Measurements from ENCODE around the gene SELENOW.
"Not testable (repeated sequence)": the region's sequence is repeated elsewhere in the genome, so short reads cannot be mapped to it uniquely, and the experiment has no call there.

The SELENOW gene

DNA sequence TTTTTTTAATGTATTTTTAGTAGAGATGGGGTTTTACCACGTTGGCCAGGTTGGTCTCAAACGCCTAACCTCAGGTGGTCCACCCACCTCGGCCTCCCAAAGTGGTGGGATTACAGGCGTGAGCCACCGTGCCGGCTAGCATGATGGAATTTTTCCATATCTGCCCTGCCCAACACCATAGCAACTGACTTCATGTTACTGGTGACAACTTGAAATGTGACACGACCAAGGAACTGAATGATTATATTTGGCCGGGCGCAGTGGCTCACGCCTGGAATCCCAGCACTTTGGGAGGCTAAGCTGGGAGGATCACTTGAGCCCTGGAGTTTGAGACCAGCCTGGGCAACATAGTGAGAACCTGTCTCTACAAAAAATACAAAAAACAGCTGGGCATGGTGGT is 8.8 kb downstream of the SELENOW start:
- DNase-seq: not testable (repeated sequence)

DNA sequence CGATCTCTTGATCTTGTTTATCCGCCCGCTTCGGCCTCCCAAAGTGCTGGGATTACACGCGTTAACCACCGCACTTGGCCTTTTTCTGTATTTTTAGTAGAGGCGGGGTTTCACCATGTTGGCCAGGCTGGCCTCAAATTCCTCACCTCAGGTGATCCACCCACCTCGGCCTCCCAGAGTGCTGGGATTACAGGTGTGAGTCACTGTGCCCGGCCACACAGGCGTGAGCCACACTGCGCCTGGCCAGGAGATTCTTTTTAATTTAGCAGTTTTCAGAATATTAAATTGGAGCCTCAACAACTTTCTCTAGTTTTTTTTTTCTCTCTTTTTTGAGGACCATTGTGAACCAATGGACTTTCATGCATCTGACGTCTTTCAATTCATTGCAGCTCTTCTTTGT is 11.3 kb downstream of the SELENOW start:
- DNase-seq: not testable (repeated sequence)

DNA sequence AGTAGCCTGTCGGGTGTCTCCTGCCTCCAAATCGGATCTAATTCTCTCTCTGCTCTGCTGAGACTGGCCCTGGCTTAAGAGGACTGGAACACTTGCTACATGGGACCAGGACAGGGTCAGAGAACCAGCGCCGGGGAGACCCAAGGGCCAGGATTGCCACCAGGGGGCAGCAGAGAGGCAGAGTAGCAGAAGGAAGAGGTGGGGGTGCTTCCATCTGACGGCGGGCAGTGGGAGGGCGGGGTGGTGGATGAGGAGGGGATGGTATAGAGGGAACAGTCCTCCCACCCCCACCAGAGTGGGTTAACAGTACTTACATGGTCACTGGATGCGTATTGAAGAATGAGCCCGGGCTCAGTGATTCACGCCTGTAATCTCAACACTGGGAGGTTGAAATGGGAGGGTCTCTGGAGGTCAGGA is 11.9 kb downstream of the SELENOW start:
- DNase-seq: no peak

DNA sequence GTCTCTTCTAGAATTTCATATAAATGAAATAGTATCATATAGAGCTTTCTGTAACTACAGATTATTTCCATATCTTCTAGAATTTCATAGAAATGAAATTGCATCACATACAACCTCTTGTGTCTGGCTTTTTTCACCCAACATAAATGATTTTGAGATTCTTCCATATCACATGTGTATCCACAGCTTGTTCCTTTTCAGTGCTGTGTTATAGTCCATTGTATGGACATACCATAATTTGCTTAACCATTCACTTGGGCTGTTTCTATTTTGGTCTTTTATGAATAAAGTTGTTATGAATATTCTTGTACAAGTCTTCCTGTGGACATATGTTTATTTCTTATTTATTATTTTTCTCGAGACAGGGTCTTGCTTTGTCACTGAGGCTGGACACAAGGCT is 14.1 kb downstream of the SELENOW start:
- DNase-seq: no peak

DNA sequence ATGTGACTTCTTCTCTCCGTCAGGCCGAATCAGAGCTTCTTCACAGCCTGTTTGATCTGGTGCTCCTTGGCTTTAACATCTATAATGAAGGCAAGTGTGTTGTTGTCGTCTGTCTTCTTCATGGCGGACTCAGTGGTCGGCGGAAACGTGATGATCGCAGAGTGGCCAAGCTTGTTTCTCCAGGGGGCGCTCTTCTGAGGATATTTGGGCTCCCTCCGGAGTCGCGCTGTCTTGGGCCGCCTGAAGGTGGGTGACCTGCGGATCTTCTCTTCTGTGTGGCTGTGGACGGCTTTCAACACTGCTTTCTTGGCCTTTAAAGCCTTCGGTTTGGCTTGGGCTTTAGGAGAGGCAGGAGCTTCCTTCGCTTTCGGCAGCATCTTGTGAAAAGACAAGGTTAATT is 16.0 kb downstream of the SELENOW start:
- no peak for DNase-seq

DNA sequence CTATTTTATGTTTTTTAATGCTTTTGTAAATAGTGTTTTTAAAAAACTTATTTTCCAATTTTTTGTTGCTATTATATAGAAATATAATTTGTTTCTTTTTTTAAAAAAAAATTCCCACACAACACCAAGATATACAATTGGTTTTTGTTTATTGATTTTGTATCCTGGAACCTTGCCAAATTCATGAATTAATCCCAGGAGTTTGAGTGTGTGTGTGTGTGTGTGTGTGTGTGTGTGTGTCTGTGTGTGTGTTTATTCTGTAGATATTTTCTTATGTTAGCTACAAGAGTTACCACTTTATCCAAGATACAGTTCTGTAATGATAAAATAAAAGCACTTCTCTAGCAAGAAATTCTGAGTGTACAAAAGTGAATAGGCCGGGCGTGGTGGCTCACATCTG is 18.3 kb downstream of the SELENOW start:
- DNase-seq: no peak

DNA sequence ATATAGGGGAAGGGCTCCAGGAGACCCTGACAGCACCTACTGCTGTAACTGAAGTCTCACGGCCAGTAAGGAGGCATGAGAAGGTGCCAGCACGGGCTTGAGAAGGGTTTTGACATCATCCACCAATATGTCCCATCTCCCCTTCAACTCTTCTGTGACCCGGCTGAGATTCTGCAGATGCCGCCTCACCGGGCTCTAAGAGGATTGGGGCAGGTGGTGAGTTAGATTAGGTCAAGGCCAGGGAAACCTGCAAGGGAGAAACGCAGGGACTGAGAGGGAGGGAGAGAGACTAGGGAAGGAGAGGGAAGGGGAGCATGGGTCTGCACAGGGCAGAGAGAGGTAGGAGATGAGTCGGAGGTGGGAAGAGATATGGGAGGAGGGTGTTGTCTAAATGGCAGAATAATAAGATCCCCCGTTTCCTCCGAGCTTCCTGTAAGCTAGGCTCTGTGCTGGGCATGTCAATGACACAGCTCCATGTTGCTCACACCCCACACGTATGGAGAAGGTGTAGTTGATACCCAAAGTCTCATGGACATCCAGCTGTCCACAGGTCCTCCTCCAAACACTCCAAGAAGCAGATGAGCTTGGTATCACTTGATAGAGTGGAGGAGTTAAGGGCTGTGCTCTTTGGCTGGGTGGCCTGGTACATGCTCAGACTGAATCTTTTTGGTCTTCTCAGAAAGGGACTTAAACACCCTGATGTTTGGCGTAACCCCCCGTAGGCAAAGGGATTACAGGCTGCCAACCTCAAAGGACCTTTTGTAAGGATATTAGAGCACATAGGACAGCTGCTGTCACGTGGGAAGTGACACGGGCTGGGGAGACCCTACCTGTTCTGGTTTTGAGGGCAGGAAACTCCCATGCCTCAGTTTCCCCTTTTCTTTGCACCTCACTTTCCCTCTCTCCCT is 19.7 kb downstream of the SELENOW start:
- DNase-seq: no peak

DNA sequence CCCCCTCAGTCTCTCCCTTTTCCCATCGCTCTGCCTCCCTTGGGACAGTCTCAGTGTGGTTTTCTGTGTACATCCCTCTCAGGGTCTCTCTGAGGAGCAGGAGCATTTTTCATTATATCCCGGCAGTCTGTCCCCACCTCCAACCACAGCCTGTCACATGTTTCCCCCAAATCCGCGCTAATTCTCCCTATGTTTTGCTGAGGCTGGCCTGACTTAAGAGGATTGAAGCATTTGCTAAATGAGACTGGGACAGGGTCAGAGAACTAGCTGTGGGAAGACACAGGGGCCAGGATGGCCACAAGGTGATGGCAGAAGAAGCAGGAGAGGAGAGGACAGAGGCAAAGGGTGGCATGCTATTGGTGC is 20.4 kb downstream of the SELENOW start:
- DNase-seq: no peak

DNA sequence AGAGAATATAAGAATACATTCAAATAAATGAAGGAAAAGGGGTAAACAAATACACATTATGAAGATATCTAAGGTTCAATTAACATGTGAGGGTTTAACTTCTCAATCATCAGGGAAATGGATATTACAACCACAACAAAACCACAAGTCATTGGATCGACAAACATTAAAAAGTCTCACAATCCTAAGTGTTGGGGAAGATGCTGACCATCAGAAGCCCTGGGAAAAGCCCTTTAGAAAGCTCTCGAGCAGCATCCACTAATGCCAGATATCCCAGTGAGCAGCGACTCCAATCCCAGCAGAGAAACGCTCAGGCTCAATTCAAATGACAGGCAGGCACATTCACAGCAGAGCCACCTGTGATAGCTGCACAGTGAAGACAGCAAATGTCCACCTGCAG is 22.8 kb downstream of the SELENOW start:
- DNase-seq: no peak

DNA sequence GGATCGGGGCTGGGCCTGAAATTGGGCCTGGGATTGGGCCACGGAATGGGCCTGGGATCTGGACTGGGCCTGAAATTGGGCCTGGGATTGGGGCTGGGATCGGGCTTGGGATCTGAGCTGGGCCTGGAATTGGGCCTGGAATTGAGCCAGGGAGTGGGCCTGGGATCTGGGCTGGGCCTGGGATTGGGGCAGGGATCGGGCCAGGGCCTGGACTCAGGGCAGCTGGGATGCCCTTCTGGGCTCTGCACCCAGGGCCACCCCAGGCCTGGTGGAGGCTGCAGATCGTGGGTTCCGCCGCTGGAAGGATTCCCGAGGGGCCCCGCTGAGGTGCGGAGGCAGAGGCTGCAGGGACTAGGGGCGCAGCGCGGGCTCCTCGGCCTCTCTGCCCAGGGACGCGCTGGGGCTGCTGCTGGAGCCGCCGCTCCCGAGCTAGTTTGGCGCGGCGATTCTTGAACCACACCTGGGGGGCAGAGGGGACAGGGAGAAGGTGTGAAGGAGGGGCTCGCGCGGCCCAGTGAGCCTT is 24.1 kb downstream of the SELENOW start:
- no peak for DNase-seq

DNA sequence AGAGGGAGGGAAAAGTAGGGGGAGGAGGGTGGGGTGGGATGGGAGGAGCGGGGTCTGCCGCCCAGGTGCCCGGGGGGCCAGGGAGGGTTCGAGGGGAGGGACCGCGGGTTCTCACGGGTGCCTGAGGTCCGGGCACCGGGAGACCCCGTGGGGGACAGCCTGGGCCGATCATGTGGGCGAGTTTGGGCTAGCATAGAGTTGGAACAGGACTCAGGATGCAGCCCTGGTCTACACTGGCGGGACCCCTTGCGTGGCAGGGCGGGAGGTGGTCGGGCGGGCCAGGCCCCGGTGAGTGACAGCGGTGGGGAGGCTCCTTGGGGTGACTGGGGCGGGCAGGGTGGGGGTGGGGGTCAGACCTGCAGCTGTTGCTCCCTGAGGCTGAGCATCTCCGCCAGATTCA is 24.6 kb downstream of the SELENOW start:
- not testable (repeated sequence) for DNase-seq

DNA sequence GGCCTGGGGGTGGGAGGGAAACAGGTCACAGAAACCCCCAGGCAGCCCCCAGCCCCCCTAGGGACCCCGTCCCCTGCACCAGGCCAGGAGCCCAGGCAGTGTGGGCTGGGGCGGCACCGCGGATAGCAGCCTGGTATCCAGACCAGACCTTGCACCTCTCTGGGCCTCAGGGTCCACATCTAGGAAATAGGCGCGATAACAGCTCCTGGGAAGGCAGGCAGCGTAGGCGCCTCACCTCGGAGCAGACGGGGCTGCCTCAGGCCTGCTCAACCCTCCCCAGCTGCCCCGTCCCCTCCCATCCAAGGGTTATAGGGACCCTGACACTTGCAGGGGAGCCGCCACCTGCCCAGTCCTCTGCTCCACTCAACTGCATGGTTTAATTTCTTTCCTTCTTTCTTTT is 25.2 kb downstream of the SELENOW start:
- not testable (repeated sequence) for DNase-seq

DNA sequence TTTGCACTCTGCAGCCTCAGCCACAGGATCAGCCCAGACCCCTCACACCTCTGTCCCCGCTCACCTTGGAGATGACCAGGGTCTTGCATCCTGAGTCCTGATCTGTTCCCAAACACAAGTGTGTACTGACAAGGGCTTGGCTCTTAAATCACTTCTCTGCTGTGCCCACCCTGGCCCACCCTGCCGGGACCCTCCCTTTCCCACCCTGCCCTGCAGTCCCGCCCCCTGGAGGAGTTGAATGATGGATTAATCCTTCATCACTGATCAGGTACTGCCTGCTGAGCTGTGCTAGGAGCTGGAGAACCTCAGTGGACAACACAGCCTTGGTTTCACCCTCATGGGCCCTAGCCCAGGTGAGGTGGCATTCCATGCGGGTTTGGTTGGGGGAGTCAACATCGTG is 25.9 kb downstream of the SELENOW start, which contains the start of gene TPRX1:
Gene TPRX1 (minus strand): TSS at position 101 of the 400 bp plus-strand sequence. CDS start 12 bp downstream, at position 89.
- DNase-seq: not testable (repeated sequence)

DNA sequence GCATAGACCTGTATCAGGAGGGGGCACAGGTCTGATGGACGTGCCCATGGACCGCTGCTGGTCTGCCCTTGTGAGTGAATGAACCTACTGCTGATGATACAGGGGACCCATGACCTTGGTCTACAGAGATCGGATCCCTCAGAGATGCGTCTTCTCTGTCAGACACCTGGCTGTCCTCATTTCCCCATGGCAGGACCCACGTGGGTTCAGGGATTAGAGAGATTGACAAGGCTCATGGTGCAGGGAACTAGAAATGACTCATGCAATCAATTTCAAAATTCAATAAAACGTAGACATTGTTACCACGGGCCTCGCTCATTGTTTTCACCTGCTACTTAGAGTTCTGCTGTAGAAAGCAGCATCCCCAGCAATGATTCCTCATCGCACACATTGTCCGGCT is 26.8 kb downstream of the SELENOW start:
- DNase-seq: no peak

DNA sequence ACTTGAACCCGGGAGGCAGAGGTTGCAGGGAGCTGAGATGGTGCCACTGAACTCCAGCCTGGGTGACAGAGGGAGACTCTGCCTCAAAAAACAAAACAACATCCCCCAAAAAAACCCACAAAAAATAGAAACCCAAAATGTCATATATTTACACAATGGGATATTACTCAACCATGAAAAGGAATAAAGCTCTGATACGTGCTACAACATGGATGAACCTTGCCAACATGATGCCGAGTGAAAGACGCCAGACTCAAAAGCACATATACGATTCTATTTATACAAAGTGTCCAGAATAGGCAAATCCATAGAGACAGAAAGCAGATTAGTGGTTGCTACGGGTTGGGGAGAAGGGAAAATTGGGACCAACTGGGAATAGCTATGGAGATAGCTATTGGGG is 27.9 kb downstream of the SELENOW start:
- no peak for DNase-seq

DNA sequence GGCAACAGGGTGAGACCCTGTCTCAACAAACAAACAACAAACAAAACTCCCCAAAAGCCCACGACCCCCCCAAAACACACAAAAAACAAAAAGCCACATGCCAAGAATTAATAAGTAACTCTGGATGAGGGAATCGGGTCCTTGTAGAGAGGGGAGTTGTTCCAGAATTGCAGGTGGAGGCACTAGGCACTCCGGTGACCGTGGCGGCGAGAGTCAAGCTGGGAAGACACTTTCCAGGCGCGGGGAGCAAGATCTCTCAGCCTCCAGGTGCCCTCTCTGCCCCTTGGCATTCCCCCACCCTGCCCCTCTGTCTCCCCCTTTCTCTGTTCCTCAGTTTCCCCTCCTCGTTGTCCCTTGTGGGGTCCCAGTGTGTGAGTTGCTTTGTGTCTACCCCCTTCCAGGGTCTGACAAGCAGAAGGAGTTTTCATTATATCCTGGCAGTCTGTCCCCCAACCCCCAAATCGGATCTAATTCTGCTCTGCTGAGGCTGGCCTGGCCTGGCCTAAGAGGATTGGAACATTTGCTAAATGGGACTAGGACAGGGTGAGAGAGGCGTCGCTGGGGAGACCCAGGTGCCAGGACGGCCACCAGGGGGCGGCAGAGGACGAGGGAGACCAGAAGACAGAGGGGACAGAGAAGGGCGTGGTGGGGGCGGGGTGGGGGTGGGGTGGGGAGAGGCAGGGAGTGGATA is 34.9 kb downstream of the SELENOW start:
- DNase-seq: no peak

DNA sequence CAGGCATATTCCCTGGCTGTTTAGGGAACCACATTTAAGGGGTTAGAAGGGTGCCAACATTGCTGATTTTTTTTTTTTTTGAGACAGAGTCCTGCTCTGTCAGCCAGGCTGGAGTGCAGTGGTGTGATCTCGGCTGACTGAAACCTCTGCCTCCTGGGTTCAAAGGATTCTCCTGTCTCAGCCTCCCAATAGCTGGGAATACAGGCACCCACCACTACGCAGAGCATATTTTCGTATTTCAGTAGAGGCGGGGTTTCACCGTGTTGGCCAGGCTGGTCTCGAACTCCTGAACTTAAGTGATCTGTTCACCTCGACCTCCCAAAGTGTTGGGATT is 35.5 kb downstream of the SELENOW start:
- no peak for DNase-seq

DNA sequence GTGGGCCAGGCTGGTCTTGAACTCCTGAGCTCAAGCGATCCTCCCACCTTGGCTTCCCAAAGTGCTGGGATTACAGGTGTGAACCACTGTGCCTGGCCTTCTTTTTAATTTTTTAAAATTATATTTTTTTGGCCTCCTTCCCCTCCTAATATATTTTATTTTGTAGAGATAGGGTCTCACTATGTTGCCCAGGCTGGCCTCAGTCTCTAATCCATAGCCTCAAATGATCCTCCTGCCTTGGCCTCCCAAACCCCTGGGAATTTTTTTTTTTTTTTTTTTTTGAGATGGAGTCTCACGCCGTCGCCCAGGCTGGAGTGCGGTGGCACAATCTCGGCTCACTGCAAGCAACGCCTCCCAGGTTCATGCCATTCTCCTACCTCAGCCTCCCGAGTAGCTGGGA is 37.8 kb downstream of the SELENOW start:
- not testable (repeated sequence) for DNase-seq

DNA sequence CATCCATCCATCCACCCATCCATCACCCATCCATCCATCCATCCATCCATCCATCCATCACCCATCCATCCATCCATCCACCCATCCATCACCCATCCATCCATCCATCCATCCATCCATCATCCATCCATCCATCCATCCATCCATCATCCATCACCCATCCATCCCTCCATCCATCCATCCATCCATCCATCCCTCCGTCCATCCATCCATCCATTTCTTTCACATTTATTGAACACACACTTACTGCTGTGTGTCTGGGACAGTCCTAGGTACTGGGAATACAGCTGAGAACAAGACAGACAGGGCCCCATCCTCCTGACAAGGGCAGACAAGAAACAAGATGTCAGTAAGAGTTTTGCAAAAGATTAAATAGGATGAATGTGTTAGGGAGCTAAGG is 39.7 kb downstream of the SELENOW start:
- DNase-seq: not testable (repeated sequence)

DNA sequence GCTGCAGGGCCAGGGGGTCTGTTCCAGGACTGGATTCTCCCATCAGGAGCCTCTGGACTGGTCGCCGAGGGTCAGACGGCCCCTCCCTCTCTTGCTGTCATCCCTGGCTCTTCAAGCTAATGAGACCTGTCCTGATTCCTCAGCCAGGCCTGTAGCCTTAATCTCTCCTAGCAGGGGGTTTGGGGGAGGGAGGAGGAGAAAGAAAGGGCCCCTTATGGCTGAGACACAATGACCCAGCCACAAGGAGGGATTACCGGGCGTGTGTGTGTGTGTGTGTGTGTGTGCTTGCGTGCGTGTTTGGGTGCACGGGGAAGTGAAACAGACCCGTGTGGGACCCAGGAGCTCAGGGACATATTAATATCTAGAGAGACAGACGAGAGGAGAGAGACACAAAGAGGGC is 41.4 kb downstream of the SELENOW start:
- no peak for DNase-seq

DNA sequence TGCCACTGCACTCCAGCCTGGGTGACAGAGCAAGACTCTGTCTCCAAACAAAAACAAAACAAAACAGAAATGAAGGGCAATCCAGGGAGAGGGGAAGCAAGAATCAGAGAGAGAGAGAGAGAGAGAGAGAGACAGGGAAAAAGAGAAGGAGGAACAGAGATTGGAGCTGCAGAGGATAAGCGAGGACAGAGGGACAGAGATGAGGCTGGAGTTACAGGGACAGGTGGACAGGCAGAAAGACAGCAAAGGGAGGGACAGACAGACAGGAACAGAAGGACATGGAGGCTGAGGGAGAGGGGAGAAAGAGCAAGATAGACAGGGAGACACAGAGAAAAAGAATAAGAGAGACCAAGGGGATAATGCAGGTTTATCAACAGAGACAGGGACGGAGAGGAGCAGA is 41.9 kb downstream of the SELENOW start:
- DNase-seq: no peak

DNA sequence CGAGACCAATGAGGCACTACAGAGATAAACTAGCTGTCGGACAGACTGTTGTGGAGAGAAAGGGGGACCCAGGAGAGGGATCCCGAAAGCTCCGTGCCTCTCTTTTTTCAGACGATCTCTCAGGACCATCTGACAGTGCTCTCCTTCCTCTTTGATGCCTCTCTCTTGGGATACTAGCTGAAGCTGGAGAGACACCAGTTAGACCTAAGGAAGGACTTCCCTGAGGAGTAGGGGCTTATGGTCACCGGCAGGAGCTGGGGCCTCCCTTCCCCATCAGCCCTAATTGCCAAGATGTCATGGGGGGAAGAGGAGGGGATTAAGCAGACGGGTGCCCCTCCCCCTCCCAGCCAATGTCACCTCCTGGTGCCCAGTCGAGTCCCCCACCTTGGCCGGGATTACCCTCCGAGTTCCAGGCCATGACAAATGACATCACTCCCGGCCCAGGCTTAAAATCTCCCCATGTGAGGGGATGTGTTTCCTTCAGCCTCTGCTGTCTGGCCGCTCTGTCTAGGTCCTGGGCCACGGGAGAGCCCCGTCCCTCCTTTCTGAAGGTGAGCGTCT is 43.0 kb downstream of the SELENOW start, which contains the start of gene CRX:
Gene CRX (plus strand): TSS at position 478 of the 561 bp plus-strand sequence. CDS start 12,507 bp downstream, outside the sequence.
- DNase-seq: no peak

DNA sequence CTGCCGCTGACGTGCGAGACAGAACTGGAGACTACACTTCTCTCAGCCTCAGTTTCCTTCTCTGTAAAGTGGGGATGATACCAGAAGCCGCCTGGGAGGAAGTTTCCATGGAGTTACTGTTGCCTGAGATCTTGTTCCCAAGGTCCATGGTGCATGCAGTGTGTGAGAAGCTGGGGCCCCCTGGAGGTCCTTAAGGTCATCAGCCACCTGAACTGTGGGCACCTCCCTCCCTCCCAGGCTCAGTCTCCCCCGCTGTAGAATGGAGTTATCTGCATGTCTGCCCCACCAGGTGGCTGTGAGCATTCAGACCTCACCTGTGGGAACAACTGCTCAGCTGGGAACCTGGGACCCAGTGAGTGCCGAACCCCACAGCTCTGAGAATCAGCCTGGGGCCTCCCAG is 45.9 kb downstream of the SELENOW start:
- no peak for DNase-seq

DNA sequence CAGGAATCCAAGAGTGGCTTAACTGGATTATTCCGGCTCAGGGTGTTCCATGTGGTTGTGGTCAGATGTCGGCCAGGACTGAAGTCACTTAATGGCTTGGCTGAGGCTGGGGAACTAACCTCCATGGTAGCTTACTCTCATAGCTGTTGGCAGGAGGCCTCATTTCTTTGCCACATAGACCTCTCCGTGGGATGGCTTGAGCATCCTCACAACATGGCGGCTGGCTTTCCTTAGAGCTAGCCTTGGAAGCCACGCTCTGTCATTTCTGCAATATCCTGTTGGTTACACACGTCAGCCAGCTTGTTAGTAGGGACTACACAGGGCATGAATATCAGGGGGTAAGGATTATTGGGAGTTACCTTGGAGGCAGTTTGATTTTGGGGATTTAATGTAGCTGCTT is 48.3 kb downstream of the SELENOW start:
- DNase-seq: no peak

Measured in NCI-H446 treated with DMSO at 0.1 percent for 48 hours (cell line).